Thyroid gland (tissue), 4 donors: ENCODE measurements around the gene TALDO1.

ENCODE experiments used
- CTCF ChIP-seq, 6 experiments: fragments of 200-600 bp in 3 of 6; fragments of 450-650 bp in 3 of 6; sonication (generic) in 3 of 6; IDR thresholded peaks; one replicate each; pipeline ENCODE4 v1.5.1; 2016 to 2019; ENCODE audit warnings: antibody characterized with exemption in 6 of 6, mild to moderate bottlenecking in 2 of 6, inconsistent platforms in 1 of 6, moderate library complexity in 1 of 6
- POLR2A ChIP-seq, 2 donors: fragments of 450-650 bp; IDR thresholded peaks; one replicate each; pipeline ENCODE4 v1.6.1; 2017; ENCODE audit warnings: antibody characterized with exemption in 2 of 2, mild to moderate bottlenecking in 2 of 2, moderate library complexity in 1 of 2

- no peak for TF ChIP-seq POLR2A (IDR thresholded peaks at IDR 0.05)
- no peak for TF ChIP-seq CTCF (IDR thresholded peaks at IDR 0.05)
Observed at GRCh38 chr11:797296-798092, 50.2 kb downstream of the TALDO1 start.
